ENCODE results near the gene ZNRF3.

DNA sequence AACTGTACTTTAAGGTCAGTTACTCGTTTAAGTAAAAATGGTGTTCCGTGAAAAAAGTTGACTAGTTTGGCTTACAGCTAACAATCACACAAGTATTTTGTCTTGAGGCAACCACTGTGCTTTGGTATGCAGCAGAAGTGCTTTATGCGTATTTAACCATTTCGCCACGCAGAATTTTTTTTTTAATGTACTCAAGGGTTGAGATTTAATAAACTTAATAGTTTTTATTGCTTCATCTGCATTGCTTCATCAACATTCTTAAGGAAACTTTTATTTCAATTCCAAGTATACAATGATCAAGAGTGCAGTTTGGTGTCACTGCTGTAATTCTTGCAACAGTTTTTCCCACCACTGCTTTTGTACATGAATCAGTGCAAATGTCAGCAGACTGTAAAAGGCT is 66.4 kb downstream of the ZNRF3 start:
- TF ChIP-seq EZH2 (IDR thresholded peaks at IDR 0.05; ENCODE audit: insufficient read depth, poor library complexity, severe bottlenecking) (no peak), EZH2phosphoT487 (IDR thresholded peaks at IDR 0.05; ENCODE audit: insufficient read depth, low read depth) (no peak)
